Measurements from ENCODE around the gene SCTR. TPM values are rescaled to one million over a fixed set of nuclear protein-coding genes. Genes with fewer than 3 reads are reported as not detected.

The SCTR gene
- total RNA-seq: 1.4 TPM in 1 of 2 replicates, not detected in the other

DNA sequence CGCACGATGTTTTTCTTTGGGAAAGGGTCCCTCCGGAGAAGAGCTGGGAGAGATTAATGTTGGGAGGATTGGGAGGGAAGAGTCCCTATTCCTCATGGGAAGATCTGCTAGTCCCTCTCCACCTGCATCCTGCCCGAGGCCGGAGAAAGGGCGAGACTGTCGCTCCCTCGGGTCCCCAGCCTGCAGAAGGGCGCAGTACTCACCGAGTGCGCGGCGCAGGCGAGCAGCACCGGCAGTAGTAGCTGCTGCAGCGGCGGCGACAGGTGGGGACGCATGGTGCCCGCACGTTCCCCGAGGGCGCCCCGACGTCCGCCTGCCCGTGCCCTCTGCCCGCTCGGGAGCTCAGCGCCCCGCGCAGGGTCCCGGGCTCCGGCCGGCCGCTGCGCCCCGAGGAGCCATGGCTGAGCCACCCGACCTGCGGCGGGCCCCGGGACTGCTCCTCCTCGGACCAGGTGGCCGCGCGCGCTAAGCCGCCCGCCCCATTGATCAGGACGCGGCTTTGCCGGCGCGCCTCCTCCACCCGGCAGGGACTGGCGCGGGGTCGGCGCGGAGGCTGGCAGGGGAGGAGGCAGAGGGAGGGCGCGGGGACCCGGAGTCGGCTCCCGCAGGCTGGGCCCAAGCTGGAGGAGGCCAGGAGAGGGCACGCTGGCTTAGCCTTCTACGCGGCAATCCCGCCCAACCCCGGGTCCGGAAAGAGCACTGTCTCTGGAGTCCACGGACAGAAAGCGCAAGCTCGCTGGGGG is at the start of gene SCTR:
Gene SCTR, minus strand, starts transcription at position 532 of the 743 bp plus-strand sequence. Its CDS starts 257 bp downstream, at position 275.

DNA sequence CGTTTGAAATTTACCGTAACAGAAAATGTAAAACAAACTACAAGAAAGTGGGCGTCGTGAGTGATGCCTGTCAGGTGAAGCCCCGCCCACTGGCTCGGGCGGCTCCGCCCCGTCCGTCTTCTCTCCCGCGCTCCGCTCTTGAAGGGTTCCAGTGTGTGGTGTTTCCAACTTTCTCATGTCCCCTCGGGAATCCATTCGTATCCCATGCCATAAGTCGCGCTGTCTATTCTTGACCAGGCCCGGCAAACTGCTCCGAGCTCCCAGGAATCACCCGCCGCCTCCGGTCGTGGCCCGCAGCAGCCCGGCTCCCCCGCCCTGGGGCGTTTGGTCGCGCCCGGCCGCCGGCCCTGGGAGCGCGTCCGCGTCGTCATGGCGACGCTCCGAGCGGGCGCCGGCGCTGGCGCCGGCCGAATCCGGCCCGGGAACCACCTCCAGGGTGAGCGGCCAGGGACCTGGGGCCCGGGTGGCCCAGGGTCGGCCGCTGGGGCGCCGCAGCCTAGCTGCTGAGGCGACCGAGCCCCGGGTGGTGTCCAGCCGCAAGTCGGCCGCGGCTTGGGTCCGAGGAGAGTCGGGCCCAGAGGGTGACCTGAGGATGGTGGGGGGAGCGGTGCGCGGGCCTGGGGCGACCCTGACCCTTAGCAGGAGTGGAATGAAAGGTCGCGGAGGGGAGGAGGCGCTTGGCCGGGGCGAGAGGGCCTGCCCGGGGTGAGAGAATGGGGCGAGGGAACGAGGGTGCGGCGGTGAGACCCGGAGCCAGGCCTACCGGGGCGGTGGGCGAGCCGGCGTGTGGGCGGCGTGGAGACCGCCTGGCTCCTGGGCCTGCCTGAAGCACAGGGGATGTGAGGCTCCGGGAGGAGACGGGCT is 20.0 kb upstream of the SCTR start, which contains the start of gene CFAP221:
Gene CFAP221, plus strand, starts transcription at position 375 of the 864 bp plus-strand sequence. CDS start 1,683 bp downstream, outside the sequence.

DNA sequence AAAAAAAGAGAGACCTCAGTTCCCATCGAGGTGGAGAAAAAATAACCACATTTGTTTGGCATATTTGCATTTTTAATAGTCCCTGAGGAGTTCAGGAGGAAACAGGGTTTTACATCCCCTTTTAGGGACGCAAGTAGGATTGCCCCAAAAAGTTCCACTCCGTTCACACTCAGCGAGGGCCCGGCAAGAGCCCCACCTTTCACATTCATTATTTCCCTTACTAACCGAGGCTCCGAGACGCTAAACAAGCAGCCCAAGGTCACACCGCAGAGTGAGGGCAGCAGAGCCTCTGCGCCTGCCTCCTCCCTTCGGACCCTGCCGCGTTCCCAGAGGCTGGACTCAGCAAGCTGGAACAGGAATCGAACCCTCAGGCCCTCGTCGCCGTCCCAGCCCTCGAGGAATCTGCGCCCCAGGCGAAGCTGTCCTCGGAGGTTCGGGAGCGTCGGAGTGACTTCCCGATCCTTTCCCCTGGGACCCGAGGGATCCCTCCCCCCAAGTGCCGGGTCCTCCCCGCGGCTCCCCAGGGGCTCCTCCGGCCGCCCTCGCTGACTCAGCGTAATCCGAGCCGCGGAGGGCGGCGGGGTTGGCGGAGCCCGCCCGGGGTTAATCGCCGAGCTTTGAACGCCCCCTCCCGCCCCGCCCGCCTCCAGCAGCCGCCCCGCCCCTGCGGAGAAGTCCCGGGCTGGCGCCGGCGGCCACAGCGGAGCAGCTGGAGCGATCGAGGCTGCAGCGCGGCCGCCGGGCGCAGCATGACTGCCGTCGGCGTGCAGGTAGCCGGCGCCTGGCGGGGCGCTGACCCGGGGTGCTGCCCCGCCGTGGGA is 92.9 kb downstream of the SCTR start, which contains the start of gene TMEM37:
Gene TMEM37, plus strand, starts transcription at position 700 of the 821 bp plus-strand sequence. Its CDS starts 50 bp downstream, at position 750.

Other genes starting within 250 kb of the SCTR start
- 7.4 and 10.6 TPM in 2 replicates for gene C2orf76, start 157.6 kb downstream of the SCTR start, total RNA-seq
- gene DBI, start 157.5 kb downstream of the SCTR start, total RNA-seq: 100 and 169 TPM in 2 replicates
- gene TMEM37, start 92.6 kb downstream of the SCTR start, total RNA-seq: 1.6 and 12.9 TPM in 2 replicates
- gene CFAP221, start 20.0 kb upstream of the SCTR start, total RNA-seq: 0.81 and 1.8 TPM in 2 replicates
- 11.9 and 27.5 TPM in 2 replicates for gene TMEM177, start 154.7 kb upstream of the SCTR start, total RNA-seq
- 20.9 and 25.9 TPM in 2 replicates for gene PTPN4, start 235.4 kb upstream of the SCTR start, total RNA-seq

All from mesangial cell (primary cell).